ENCODE measurements around the gene COL2A1.

Gene COL2A1

DNA sequence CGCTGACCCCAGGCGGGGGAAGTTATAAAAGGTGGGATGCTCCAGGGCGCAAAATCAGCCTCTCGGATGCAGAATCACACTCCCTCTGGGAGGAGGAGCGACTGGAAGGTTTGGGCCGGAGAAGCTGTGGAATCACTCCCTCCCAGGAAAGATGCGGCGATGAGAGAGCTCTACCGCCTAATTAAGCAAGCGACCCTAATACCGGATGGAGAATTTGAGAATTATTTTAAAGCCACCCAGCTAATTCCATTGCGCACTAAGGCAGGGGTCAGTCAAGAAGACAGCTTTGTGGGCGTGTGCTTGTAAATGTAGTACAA lies 1.9 kb downstream of the COL2A1 start:
- DNase-seq (ENCODE audit: extremely low read depth, low read depth): no peak
- TF ChIP-seq, protein P1, sequence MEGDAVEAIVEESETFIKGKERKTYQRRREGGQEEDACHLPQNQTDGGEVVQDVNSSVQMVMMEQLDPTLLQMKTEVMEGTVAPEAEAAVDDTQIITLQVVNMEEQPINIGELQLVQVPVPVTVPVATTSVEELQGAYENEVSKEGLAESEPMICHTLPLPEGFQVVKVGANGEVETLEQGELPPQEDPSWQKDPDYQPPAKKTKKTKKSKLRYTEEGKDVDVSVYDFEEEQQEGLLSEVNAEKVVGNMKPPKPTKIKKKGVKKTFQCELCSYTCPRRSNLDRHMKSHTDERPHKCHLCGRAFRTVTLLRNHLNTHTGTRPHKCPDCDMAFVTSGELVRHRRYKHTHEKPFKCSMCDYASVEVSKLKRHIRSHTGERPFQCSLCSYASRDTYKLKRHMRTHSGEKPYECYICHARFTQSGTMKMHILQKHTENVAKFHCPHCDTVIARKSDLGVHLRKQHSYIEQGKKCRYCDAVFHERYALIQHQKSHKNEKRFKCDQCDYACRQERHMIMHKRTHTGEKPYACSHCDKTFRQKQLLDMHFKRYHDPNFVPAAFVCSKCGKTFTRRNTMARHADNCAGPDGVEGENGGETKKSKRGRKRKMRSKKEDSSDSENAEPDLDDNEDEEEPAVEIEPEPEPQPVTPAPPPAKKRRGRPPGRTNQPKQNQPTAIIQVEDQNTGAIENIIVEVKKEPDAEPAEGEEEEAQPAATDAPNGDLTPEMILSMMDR (IDR thresholded peaks at IDR 0.05; ENCODE audit: low read depth, low read length, missing control alignments): no peak
- peak overlapping the region; percentile 50 for H3K4me3 ChIP-seq (replicated peaks; ENCODE audit: low read depth, low read length)

DNA sequence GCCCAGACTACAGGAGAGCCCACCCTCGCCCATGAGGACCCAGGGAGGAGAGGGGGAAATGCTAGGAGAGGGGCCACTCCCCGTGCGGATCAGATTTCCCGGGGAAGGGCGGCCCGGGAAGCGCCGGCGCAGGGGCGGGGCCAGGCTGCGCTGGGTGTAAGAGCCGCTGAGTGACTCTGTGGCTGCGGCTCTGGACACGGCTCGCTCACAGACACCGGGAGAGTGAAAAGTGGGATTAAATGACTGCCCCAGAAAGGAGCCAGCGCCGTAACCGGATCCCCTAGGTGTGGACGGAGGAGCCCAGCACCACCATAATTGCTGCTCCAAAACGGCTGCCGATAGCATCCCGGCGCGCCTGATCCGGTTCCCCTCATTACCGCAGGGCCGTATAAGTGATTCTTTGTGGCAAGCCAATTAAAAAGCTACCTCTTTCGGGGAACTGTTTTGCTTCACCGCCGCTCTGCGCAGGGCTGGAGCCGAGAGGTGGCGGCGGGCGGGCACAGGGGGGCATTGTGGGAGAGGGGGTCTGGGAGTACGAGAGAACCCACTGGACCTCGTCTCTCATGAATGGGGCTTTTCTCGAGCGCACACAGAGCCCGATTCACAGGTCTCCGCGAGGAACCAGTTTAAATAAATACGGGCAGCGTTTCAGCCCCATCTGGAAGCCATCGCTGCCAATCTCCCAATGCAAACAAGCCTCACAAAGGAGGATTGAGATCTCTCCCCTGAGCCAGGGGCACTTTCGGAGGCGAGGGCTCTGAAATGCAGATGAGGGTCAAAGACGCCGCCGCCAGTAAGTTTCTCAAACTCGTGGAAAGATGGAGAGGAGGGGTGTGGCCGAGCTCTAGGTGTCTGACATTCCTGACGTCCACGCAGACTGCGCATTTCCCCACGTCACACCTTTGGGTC lies 2.5 kb downstream of the COL2A1 start:
- TF ChIP-seq, protein P1 (IDR thresholded peaks at IDR 0.05; ENCODE audit: low read depth, low read length, missing control alignments): no peak
- no peak for DNase-seq (ENCODE audit: extremely low read depth, low read depth)
- peak overlapping the region; percentile 50 for H3K4me3 ChIP-seq (replicated peaks; ENCODE audit: low read depth, low read length)

DNA sequence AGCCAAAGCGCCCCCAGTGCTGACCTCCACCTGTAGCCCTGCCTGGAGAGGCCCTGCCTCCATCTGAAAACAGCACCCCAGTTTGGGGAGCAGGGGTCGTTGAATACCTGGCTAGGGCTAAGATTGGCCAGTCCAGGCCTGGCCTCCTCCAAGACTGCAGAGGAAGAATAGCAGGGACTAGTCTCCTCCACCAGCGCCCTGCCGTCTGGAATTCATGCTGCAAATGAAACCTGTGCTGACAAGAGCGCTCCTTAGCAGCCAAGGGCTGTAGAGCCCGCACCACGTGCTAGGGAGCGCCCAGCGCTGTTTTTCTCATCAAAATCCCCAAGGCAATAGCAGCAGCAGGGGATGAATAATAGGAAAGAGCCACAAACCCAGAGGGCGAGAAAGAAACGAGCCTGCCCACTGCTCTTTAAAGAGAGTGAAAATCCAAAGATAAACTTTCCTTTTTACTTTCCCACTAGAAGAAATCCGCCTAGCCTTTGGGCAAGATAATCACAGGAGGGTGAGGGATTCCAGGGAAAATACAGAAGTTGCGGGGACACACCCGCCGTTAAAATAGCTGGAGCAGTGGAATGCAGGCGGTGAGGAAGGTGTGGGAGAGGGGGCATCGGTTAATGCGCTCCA lies 3.3 kb downstream of the COL2A1 start:
- TF ChIP-seq, protein P1 (IDR thresholded peaks at IDR 0.05; ENCODE audit: low read depth, low read length, missing control alignments): no peak
- peak overlapping the region; percentile 50 for H3K4me3 ChIP-seq (replicated peaks; ENCODE audit: low read depth, low read length)
- no peak for DNase-seq (ENCODE audit: extremely low read depth, low read depth)

DNA sequence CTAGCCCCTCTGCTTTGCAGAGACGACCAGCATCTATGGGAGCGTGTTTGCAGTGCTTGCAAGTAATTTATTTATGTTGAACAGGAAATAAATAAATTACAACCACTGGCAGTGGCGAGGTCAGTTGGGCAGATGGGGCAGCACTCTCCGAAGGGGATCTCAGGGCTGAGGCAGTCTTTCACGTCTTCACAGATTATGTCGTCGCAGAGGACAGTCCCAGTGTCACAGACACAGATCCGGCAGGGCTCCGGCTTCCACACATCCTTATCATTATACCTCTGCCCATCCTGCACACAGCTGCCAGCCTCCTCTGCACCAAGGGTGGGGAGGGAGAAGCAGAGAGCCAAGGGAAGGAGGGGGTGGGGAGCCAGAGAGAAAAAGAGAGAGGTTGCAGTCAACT lies 4.5 kb downstream of the COL2A1 start:
- no peak overlapping the region for H3K4me3 ChIP-seq (replicated peaks; ENCODE audit: low read depth, low read length)
- TF ChIP-seq, protein P1 (IDR thresholded peaks at IDR 0.05; ENCODE audit: low read depth, low read length, missing control alignments): no peak
- no peak for DNase-seq (ENCODE audit: extremely low read depth, low read depth)

GRCh38 chr12:47997321-47997720 lies 7.0 kb downstream of the COL2A1 start:
- H3K4me3 ChIP-seq (replicated peaks; ENCODE audit: low read depth, low read length): no peak overlapping the region
- no peak for DNase-seq (ENCODE audit: extremely low read depth, low read depth)
- TF ChIP-seq, protein P1 (IDR thresholded peaks at IDR 0.05; ENCODE audit: low read depth, low read length, missing control alignments): no peak

- DNase-seq (ENCODE audit: extremely low read depth, low read depth): no peak
- TF ChIP-seq, protein P1 (IDR thresholded peaks at IDR 0.05; ENCODE audit: low read depth, low read length, missing control alignments): no peak
- no peak overlapping the region for H3K4me3 ChIP-seq (replicated peaks; ENCODE audit: low read depth, low read length)
Observed at GRCh38 chr12:47995981-47996401, 8.3 kb downstream of the COL2A1 start.

All from HFF-Myc (cell line).